Measurements from ENCODE around the gene HDLBP. TPM values are rescaled to one million over a fixed set of nuclear protein-coding genes. Genes with fewer than 3 reads are reported as not detected.

Gene HDLBP
- total and polyA plus RNA-seq, 2 of the 4 experiments (the other 2 are of a cell fraction) = 648 to 1,165 TPM

GRCh38 chr2:241315879-241316631 is 583 bp upstream of the HDLBP start, which contains the start of gene SEPTIN2:
SEPTIN2 (plus strand) TSS chr2:241315925; CDS start chr2:241324233, 8,308 bp downstream.
- Histone ChIP-seq H2BK20ac (ENCODE audit: low read depth, low read length) (no peak within 1 kb of the TSS), H3K79me1 (ENCODE audit: low read depth in 1 of 2, low read length in 2 of 2) (peaks cover 5 to 47% of the 10 kb centered on the region in 2 experiments; a peak in 3 of 4 replicates), H3K4ac (ENCODE audit: low read depth, low read length) (peak within 1 kb of the TSS; percentile 100), H3K4me3 (ENCODE audit: insufficient read depth, low read depth, low read length) (peak within 1 kb of the TSS; percentile 98), H4K20me1 (ENCODE audit: insufficient read depth, low read length) (peaks cover 56% of the 10 kb centered on the region), H3K27me3 (ENCODE audit: control insufficient read depth, insufficient read depth, low read length) (no peaks in the 10 kb centered on the region), H2BK120ac (ENCODE audit: low read depth, low read length) (peak within 1 kb of the TSS; percentile 92), H3K9ac (ENCODE audit: low read depth, low read length) (peak within 1 kb of the TSS; percentile 99), H2AK9ac (replicated peaks; ENCODE audit: low read depth, low read length, poor library complexity) (peak within 1 kb of the TSS; percentile 100), H4K91ac (ENCODE audit: insufficient read depth, low read depth, low read length) (peak within 1 kb of the TSS; percentile 99), H3K18ac (ENCODE audit: low read depth, low read length) (peak within 1 kb of the TSS; percentile 95), H4K5ac (ENCODE audit: low read depth, low read length) (peak within 1 kb of the TSS; percentile 99), H3K9me3 (ENCODE audit: control insufficient read depth, insufficient read depth, low read length) (no peaks in the 10 kb centered on the region), H3K27ac (ENCODE audit: insufficient read depth, low read length) (peak within 1 kb of the TSS; percentile 98), H3K9me1 (ENCODE audit: insufficient read depth, low read length) (peaks cover 5% of the 10 kb centered on the region; the same call in 1 of the 2 replicates), H4K8ac (ENCODE audit: low read depth in 2 of 2, low read length in 2 of 2) (peak within 1 kb of the TSS; percentile 98 to 100), H2BK5ac (ENCODE audit: low read depth, low read length, poor library complexity, severe bottlenecking) (peak within 1 kb of the TSS; percentile 99), H2AFZ (replicated peaks; ENCODE audit: low read length, poor library complexity) (peak within 1 kb of the TSS; percentile 96), H3K14ac (replicated peaks; ENCODE audit: low read depth, low read length) (peak within 1 kb of the TSS; percentile 100), H3K23ac (ENCODE audit: low read depth, low read length) (peak within 1 kb of the TSS; percentile 99), H3K4me1 (ENCODE audit: control insufficient read depth, insufficient read depth, low read length) (peaks cover 5% of the 10 kb centered on the region), H3K56ac (ENCODE audit: extremely low read depth, insufficient read depth, low read length) (peak within 1 kb of the TSS; percentile 100), H3K36me3 (ENCODE audit: control insufficient read depth, insufficient read depth, low read length) (peaks cover 4% of the 10 kb centered on the region; the same call in 1 of the 2 replicates), H2BK15ac (ENCODE audit: low read depth, low read length) (peak within 1 kb of the TSS; percentile 84; the same call in 2 of the 3 replicates), H2AK5ac (ENCODE audit: low read depth, low read length) (peak within 1 kb of the TSS; percentile 100), H3K4me2 (ENCODE audit: low read depth, low read length) (peak within 1 kb of the TSS; percentile 99)
- dilution Hi-C loops (cut with HindIII; ENCODE audit: low sequenced_read_pairs, unreplicated experiment) = no loop called here
- no TSS peak for BruUV-seq (replicated peaks)
- TF ChIP-seq POLR2A (IDR thresholded peaks at IDR 0.05; ENCODE audit: low read depth, low read length) = peak; percentile 56
- no peak for TF ChIP-seq MAFK (IDR thresholded peaks at IDR 0.05; ENCODE audit: low read depth, low read length)
- no peak for TF ChIP-seq FOS (IDR thresholded peaks at IDR 0.05; ENCODE audit: low read depth, low read length)
- no peak for TF ChIP-seq RAD21 (IDR thresholded peaks at IDR 0.05; ENCODE audit: low read length)
- intact Hi-C loops (cut with micrococcal nuclease) = loop anchor here (2.0 kb wide), 1 partner anchor 43 kb away; no protein-coding TSS in a partner anchor
- in situ Hi-C loops (cut with MboI; ENCODE audit: low sequenced_read_pairs) = no loop called here
- POLR2A ChIA-PET (ENCODE audit: unreplicated experiment) = interaction anchor here (0.6 to 1.0 kb wide), 2 partner anchors 12 to 13 kb away, joined by 3 to 4 read pairs; no protein-coding TSS in a partner anchor
- 0% methylated on average over 55 of the region's 75 CpGs; no CpG with 5 or more reads in 1 of the 2 experiments for WGBS, 2 experiments (ENCODE audit: extremely low coverage in 2 of 2, insufficient read length in 1 of 2)
- DNase-seq (peak; percentile 28), ATAC-seq (ENCODE audit: low read depth) (peak; percentile 53)
- CTCF ChIA-PET = interaction anchor here (0.7 kb wide), 1 partner anchor 123 kb away, joined by 3 read pairs; no protein-coding TSS in a partner anchor
